CMK (cell line): Measurements from ENCODE around the gene MLLT6.
"Not testable (repeated sequence)": the region's sequence is repeated elsewhere in the genome, so short reads cannot be mapped to it uniquely, and the experiment has no call there.

ENCODE experiments used
- DNase-seq: peaks from one replicate; pipeline ENCODE4 v3.0.0-alpha.2; 2010; ENCODE audit warnings: low read depth

The MLLT6 gene

GRCh38 chr17:38707678-38708351 lies 2.7 kb downstream of the MLLT6 start:
- DNase-seq = no peak

DNA sequence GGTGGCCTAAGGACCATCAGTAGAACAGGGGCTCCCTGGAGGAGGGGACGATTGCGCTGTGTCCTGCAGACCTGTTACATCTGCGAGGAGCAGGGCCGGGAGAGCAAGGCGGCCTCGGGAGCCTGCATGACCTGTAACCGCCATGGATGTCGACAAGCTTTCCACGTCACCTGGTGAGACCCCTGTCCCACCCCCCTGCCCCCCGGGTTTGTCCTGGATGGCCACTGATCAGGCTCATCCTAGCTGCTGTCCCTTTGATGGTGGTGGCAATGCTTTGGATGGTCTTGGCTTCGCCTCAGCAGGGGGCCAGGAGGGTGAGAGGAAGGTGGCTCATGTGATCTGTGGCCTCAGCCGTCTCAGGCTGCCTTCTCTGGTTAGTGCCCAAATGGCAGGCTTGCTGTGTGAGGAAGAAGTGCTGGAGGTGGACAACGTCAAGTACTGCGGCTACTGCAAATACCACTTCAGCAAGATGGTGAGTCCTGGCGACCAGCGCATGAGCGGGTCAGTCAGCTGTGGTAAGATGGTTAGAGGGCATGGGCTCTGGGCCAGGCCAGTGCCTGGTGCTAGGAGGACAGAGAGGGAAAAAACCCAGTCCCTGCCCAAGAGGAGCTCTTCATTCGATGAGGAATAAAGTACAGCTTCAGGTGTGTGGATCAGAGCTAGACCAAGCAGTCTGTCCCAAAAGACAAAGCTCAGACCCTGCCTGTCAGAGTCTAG lies 4.2 kb downstream of the MLLT6 start:
- no peak for DNase-seq

GRCh38 chr17:38709864-38710603 lies 5.0 kb downstream of the MLLT6 start:
- no peak for DNase-seq

- DNase-seq = no peak
Measured at GRCh38 chr17:38710604-38710962, 5.5 kb downstream of the MLLT6 start.

GRCh38 chr17:38710985-38711384 lies 5.9 kb downstream of the MLLT6 start:
- DNase-seq = no peak

DNA sequence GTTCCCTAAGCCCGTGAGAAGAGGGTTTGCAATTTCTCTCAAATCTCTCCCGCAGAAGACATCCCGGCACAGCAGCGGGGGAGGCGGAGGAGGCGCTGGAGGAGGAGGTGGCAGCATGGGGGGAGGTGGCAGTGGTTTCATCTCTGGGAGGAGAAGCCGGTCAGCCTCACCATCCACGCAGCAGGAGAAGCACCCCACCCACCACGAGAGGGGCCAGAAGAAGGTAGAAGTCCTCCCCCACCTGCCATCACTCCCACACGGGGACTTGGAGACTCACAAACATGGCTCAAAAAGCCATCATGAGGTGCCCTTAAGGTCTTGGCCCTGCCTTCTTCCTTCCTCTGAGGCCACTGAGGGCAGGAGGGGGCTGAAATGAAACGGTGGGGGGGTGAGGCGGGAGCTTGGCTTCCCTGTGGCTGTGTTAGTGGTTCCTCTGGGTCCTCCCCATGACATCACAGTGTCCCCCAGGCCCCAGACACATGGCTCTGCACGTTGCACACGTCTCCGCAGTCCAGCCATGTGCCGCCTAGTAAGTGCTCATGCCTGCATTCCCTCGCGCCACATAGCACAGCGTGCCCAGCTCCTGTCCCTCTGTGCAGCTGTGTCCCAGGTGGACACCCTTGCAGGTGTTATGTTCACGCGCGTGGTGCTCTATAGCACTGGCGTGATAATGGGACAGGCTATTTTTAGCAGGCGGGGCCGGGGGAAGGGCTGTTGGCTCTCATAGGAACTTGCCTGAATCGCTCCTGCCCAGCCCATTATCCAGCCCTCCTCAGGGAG lies 6.9 kb downstream of the MLLT6 start:
- no peak for DNase-seq

GRCh38 chr17:38712593-38712992 lies 7.5 kb downstream of the MLLT6 start:
- DNase-seq = no peak

DNA sequence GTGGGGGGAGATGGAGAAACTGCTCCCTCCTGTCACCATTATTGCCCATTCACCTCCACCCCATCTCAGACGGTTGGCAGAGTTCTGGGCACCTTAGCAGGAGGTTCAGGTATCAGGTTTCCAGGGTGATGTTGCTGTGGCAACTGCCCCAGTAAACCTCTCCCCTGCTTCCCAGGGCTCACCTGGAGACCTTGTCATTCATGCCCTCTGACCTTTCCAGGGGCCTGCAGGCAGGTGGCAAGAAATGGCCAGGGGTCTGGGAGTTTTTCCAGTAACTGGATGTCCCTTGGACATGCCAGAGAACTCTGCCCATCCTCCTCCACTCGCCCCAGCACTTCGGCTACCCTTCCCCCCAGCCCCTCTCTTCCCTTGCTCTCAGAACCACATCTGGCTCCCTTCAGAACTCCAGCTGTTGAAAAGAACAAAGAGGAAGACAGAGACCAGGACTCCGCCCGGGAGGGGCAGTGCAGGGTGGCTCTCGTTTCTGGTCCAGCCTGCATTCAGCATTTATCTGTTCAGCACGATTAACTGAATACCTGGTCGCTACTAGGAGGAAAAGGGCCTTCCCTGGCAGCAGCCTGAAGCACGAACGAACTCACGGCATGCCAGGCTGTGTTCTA lies 8.5 kb downstream of the MLLT6 start:
- no peak for DNase-seq

DNA sequence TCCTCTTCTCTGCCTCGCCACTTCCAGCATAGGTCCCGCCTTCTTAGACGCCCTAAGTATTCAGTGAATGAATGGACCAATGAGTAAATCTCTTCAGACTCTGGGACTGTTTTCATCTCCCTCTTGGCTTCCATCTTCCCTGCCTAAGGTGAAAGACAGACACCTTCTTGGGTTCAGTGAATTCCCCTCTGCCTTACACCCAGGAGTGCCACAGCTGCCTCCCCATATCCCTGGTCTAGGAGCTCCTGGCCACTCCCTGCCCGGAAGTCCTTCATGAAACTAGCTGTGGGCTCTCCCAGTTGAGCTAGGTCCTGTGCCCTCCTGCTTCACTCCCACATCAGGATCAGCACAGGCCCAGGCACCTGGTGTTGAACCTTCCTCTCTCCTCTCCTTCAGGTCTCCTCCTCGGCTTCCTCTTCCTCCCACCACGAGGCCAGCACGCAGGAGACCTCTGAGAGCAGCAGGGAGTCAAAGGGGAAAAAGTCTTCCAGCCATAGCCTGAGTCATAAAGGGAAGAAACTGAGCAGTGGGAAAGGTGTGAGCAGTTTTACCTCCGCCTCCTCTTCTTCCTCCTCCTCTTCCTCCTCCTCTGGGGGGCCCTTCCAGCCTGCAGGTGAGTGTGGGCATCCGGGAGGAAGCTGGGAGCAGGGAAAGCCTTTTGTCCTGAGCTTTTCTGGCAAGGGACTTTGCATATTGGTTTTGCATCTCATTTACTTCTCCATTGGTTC lies 10.3 kb downstream of the MLLT6 start:
- DNase-seq = no peak

DNA sequence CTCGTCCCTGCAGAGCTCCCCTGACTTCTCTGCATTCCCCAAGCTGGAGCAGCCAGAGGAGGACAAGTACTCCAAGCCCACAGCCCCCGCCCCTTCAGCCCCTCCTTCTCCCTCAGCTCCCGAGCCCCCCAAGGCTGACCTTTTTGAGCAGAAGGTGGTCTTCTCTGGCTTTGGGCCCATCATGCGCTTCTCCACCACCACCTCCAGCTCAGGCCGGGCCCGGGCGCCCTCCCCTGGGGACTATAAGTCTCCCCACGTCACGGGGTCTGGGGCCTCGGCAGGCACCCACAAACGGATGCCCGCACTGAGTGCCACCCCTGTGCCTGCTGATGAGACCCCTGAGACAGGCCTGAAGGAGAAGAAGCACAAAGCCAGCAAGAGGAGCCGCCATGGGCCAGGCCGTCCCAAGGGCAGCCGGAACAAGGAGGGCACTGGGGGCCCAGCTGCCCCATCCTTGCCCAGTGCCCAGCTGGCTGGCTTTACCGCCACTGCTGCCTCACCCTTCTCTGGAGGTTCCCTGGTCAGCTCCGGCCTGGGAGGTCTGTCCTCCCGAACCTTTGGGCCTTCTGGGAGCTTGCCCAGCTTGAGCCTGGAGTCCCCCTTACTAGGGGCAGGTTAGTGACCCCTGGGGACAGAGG lies 11.4 kb downstream of the MLLT6 start:
- no peak for DNase-seq

GRCh38 chr17:38717139-38717745 lies 12.2 kb downstream of the MLLT6 start:
- DNase-seq = no peak

- no peak for DNase-seq
Measured at GRCh38 chr17:38719289-38719942, 14.3 kb downstream of the MLLT6 start.

DNA sequence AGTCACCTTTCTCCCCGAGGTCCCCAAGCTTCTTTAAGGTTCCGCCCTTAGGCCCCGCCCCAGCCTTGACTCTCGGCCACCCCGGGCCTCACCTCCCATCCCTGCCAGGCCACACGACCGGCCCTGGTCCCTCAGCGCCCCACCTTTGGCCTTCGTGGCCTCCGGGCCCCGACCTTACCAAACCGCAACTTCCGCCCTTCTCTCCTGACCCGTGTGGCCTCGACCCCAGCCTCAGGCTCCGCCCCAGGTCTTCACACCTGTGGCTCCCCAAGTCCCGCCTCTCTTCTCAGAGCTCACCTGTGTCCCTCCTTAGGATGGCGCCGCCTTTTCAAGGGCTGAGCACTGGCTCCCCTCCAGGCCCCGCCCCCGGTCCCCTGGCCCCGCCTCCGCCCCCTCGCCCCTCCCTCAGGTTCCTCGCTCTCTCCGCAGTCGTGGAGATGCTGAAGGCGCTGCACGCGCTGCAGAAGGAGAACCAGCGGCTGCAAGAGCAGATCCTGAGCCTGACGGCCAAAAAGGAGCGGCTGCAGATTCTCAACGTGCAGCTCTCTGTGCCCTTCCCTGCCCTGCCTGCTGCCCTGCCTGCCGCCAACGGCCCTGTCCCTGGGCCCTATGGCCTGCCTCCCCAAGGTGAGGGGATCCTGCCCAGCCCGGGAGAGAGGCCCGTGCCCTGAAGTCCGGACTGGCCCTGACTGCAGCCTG lies 15.0 kb downstream of the MLLT6 start:
- no peak for DNase-seq

DNA sequence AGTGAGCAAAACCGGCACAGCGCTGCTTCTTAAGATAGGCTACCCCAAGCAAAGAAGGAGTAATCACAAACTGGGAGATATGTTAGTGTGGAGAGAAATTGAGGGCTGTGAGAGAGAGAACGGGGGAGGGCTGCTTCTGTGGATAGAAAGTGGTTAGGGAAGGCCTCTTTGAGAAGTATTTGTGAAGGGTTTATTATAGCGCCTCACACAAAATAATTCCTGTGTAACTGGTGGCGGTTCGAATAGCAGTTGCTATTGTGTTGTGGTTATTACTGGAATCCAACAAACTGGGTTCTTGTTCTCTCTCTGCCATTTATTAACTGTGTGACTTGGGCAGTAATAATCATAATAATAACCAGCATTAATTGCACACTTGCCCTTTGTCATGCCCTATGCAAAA lies 15.9 kb downstream of the MLLT6 start:
- DNase-seq = no peak

DNA sequence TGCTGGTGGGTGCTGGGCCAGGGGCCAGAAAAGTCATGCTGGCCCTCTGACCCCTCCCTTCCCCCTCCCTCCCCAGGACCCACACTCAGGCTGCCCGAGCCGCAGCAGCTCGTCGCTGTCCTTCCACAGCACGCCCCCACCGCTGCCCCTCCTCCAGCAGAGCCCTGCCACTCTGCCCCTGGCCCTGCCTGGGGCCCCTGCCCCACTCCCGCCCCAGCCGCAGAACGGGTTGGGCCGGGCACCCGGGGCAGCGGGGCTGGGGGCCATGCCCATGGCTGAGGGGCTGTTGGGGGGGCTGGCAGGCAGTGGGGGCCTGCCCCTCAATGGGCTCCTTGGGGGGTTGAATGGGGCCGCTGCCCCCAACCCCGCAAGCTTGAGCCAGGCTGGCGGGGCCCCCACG lies 16.7 kb downstream of the MLLT6 start:
- no peak for DNase-seq

DNA sequence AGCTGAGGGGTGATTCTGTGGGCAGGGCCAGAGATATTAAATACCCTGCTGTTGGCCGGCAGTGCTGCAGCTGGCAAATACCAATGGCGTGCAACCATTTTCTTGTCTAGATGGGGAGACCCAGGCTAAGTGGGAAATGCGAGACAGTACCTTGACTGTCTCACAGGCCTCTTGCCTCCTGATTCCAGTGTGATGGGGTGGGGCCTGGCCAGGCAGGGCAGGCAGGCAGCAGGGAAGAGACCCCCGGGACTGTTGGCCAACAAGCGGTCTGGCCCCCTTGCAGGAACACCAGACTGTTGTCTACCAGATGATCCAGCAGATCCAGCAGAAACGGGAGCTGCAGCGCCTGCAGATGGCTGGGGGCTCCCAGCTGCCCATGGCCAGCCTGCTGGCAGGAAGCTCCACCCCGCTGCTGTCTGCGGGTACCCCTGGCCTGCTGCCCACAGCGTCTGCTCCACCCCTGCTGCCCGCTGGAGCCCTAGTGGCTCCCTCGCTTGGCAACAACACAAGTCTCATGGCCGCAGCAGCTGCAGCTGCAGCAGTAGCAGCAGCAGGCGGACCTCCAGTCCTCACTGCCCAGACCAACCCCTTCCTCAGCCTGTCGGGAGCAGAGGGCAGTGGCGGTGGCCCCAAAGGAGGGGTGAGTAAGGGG lies 19.4 kb downstream of the MLLT6 start:
- DNase-seq = no peak

- no peak for DNase-seq
Measured at GRCh38 chr17:38725066-38725465, 20.0 kb downstream of the MLLT6 start.

DNA sequence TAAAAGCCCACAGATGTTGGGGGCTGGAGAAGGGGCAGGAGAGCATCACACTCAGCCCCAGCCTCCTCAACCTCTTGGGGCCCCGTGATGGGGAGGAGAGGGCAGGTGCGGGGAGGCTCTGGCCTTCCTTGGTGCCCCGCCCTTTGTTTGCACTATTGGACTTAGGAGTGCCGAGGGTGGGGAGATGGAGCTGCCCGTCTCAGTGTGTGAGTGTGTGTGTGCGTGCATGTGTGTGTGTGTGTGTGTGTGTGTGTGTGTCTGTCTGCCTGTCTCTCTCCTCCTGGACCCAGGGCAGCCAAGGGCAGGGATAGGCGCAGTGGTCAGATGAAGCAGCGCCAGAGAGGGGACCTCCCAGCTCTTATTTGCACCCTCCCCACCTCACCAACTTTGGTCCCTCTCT lies 21.1 kb downstream of the MLLT6 start:
- DNase-seq = not testable (repeated sequence)

- no peak for DNase-seq
Measured at GRCh38 chr17:38727736-38728135, 22.7 kb downstream of the MLLT6 start.
